Ovary (tissue), 9 donors: ENCODE results near the gene DUSP12. TPM values are rescaled to one million over a fixed set of nuclear protein-coding genes. Genes with fewer than 3 reads are reported as not detected.

Source experiments
- DNase-seq, 5 donors: peaks; one replicate each; pipeline ENCODE4 v3.0.0-alpha.2; 2019 to 2020
- H3K27ac ChIP-seq, 2 donors: fragments of 200-600 bp; one replicate each; pipeline versions ENCODE4 v1.5.1 to v1.8.0; 2019 to 2022
- H3K27me3 ChIP-seq: fragments of 200-600 bp; one replicate; pipeline ENCODE4 v1.8.0; 2022
- H3K36me3 ChIP-seq: fragments of 200-600 bp; sonication (generic); one replicate; pipeline ENCODE4 v1.5.1; 2019
- H3K4me1 ChIP-seq: one replicate; pipeline ENCODE4 v1.8.1; 2013; ENCODE audit warnings: mild to moderate bottlenecking, moderate library complexity; ENCODE audit not compliant: insufficient read depth
- H3K4me3 ChIP-seq: fragments of 200-600 bp; sonication (generic); one replicate; pipeline ENCODE4 v1.5.1; 2017
- H3K9me3 ChIP-seq, 2 donors: fragments of 200-600 bp in 1 of 2; sonication (generic) in 1 of 2; one replicate each; pipeline versions ENCODE4 v1.5.1 to v1.8.1; 2013 to 2019; ENCODE audit warnings: mild to moderate bottlenecking in 1 of 2, moderate library complexity in 1 of 2
- CTCF ChIP-seq, 3 donors: fragments of 450-650 bp in 2 of 3; fragments of 200-600 bp in 1 of 3; IDR thresholded peaks; one replicate each; pipeline versions ENCODE4 v1.5.1 to v1.8.0; 2016 to 2022; ENCODE audit warnings: antibody characterized with exemption in 3 of 3, mild to moderate bottlenecking in 1 of 3
- EP300 ChIP-seq: sonication (generic); formaldehyde crosslinking; IDR thresholded peaks from one replicate; pipeline ENCODE4 v1.6.1; 2017; ENCODE audit warnings: antibody characterized with exemption
- POLR2A ChIP-seq: fragments of 450-650 bp; IDR thresholded peaks from one replicate; pipeline ENCODE4 v1.6.1; 2017; ENCODE audit warnings: antibody characterized with exemption, mild to moderate bottlenecking, moderate library complexity
- WGBS, 3 donors: extraction: QIAGEN DNeasy Blood & Tissue Kit in 1 of 3; methylation state at CpG; one replicate each; pipeline versions ENCODE4 v1.1.5 to v1.1.7; 2013 to 2017; 5-methylcytosine and 5-hydroxymethylcytosine counted together
- intact Hi-C, 4 donors: fragments of 100-400 bp; cut with DNase I; formaldehyde crosslinking; loops; one replicate each; pipeline versions ENCODE4 v1.11.0 to v1.15.1; 2022 to 2023
- polyA plus RNA-seq, 2 donors: library from polyadenylated mRNA; stranded (reverse); fragments of 200-250 nt in 1 of 2; fragments of 350-450 nt in 1 of 2; fragmentation: Illumina TruSeq in 1 of 2; extraction: RNeasy Lipid Tissue Mini Kit (QIAGEN cat#74804) in 1 of 2; gene quantifications; one replicate each; pipeline ENCODE4 v1.2.3, GENCODE V29; 2013 to 2014
- small RNA-seq: library from RNA; depleted of rRNA; stranded (forward); fragments of <200 nt; gene quantifications from one replicate; pipeline ENCODE3, GENCODE V24; 2016
- total RNA-seq, 7 donors: library from RNA; depleted of rRNA in 2 of 7; stranded (reverse); fragments of >200 nt in 2 of 7; fragmentation: NEBNext Ultra II Directional in 3 of 7; extraction: Animal tissue kit (Norgen Biotek cat#: 25700) in 3 of 7; gene quantifications; one replicate each; pipeline versions ENCODE4 v1.1.0 to v1.2.4, GENCODE V29; 2016 to 2023
- donor health status: DM: no; HTN: no; CAD: no; lungs with moderate emphysema.
- donor health status: DM: no; HTN: no; CAD: no.
- donor health status: Bipolar disorder and iron deficiency.
- donor health status: DM: yes; HTN: yes; CAD: no.
- donor health status: DM: no; HTN: no; CAD: no.
- donor health status: DM: yes; HTN: yes; CAD: no.

The DUSP12 gene
- total and polyA plus RNA-seq, 9 donors = 15.0 to 28.9 (median 19.8) TPM

- Histone ChIP-seq H3K27ac (no peak overlapping the region), H3K9me3 (no peaks in the 10 kb centered on the region), H3K36me3 (no peaks in the 10 kb centered on the region), H3K27me3 (no peaks in the 10 kb centered on the region), H3K4me3 (no peak overlapping the region), H3K4me1 (peaks cover 1% of the 10 kb centered on the region)
- 68 to 74% (median 69%) methylated on average over 2 of the region's 2 CpGs for WGBS, 3 donors
- TF ChIP-seq EP300 = no peak
- TF ChIP-seq CTCF (IDR thresholded peaks at IDR 0.05) = no peak
- no peak for TF ChIP-seq POLR2A
- DNase-seq = no peak
- intact Hi-C loops = no loop called here
Observed at GRCh38 chr1:161803181-161803580, 53.6 kb downstream of the DUSP12 start.

GRCh38 chr1:161805399-161806197 is 56.0 kb downstream of the DUSP12 start:
- intact Hi-C loops = no loop called here
- no peak for DNase-seq
- Histone ChIP-seq H3K27ac (no peak overlapping the region), H3K36me3 (no peaks in the 10 kb centered on the region), H3K4me1 (peaks cover 1% of the 10 kb centered on the region), H3K4me3 (no peak overlapping the region), H3K9me3 (no peaks in the 10 kb centered on the region), H3K27me3 (no peaks in the 10 kb centered on the region)
- TF ChIP-seq POLR2A = no peak
- TF ChIP-seq EP300 = no peak
- WGBS, 3 donors = 74 to 84% (median 78%) methylated on average over 3 of the region's 3 CpGs

Small RNAs within 50 kb of the gene (small RNA-seq; reads per million reads assigned to genes)
- not detected for gene RN7SL466P

Other genes starting within 250 kb of the DUSP12 start
- 10 to 100 TPM; 11.2 to 28.2 (median 15.1) TPM for gene FCGR2A, start 244.3 kb upstream of the DUSP12 start, total RNA-seq
- gene FCGR2A, start 244.3 kb upstream of the DUSP12 start, polyA plus RNA-seq = 10 to 100 TPM in 1 of 2 donors, 1 to 10 TPM in 1; 6.9 to 74.0 TPM
- 1 to 10 TPM; 1.2 to 7.9 (median 2.7) TPM for gene HSPA6, start 225.2 kb upstream of the DUSP12 start, total RNA-seq
- 1 to 10 TPM in 1 of 2 donors, under 1 TPM in 1; 0.87 to 1.4 TPM for gene HSPA6, start 225.2 kb upstream of the DUSP12 start, polyA plus RNA-seq
- gene FCGR3A, start 200.0 kb upstream of the DUSP12 start, total RNA-seq = 10 to 100 TPM in 1 of 7 donors, 1 to 10 TPM in 6; 4.7 to 24.2 (median 6.6) TPM
- gene FCGR3A, start 200.0 kb upstream of the DUSP12 start, polyA plus RNA-seq = 10 to 100 TPM in 1 of 2 donors, 1 to 10 TPM in 1; 7.7 to 44.3 TPM
- 1 to 10 TPM in 2 of 7 donors, under 1 TPM in 4, not detected in 1; 0.53 to 1.6 (median 0.92) TPM for gene FCGR3B, start 118.6 kb upstream of the DUSP12 start, total RNA-seq
- 1 to 10 TPM in 1 of 2 donors, under 1 TPM in 1; 0.19 to 6.4 TPM for gene FCGR3B, start 118.6 kb upstream of the DUSP12 start, polyA plus RNA-seq
- 10 to 100 TPM in 1 of 7 donors, 1 to 10 TPM in 5, under 1 TPM in 1; 0.89 to 14.3 (median 4.2) TPM for gene FCGR2B, start 86.6 kb upstream of the DUSP12 start, total RNA-seq
- 10 to 100 TPM in 1 of 2 donors, 1 to 10 TPM in 1; 3.8 to 31.7 TPM for gene FCGR2B, start 86.6 kb upstream of the DUSP12 start, polyA plus RNA-seq
- under 1 TPM in 2 of 7 donors, not detected in 5; 0.31 to 0.80 TPM for gene FCRLA, start 42.6 kb upstream of the DUSP12 start, total RNA-seq
- under 1 TPM; 0.06 to 0.42 TPM for gene FCRLA, start 42.6 kb upstream of the DUSP12 start, polyA plus RNA-seq
- gene FCRLB, start 28.2 kb upstream of the DUSP12 start, total RNA-seq = 1 to 10 TPM in 5 of 7 donors, under 1 TPM in 2; 0.24 to 4.6 (median 1.2) TPM
- under 1 TPM; 0.32 to 0.99 TPM for gene FCRLB, start 28.2 kb upstream of the DUSP12 start, polyA plus RNA-seq
- 10 to 100 TPM; 20.9 to 31.3 (median 24.5) TPM for gene ATF6, start 16.5 kb downstream of the DUSP12 start, total RNA-seq
- gene ATF6, start 16.5 kb downstream of the DUSP12 start, polyA plus RNA-seq = 10 to 100 TPM in 1 of 2 donors, 1 to 10 TPM in 1; 7.9 to 23.4 TPM